NCI-H345 treated with DMSO at 0.1 percent for 48 hours (cell line): Measurements from ENCODE around the gene KCNMB3.

Experiments used
- DNase-seq: peaks from one replicate; lab custom pipeline; 2025; ENCODE audit not compliant: unreplicated experiment; lab: John Stamatoyannopoulos, UW

KCNMB3 gene

DNA sequence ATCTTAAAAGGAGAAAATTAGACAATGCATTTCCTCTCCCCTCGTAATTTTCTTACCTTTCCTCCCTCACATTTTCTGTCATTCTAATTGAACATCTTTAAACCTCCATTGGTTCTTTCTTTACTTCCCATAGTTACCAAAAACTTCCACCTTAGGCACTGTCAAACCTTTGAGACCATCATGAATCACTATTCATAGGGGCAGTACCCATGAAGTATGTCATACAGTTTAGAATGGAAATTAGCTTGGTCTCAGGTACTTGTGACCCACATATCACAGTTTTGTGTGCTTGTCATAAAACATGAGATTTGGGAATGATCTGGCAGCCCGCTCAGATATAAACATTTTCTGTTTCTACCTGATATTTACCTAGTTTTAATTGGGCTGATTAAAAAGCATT, 50.1 kb downstream of the KCNMB3 start:
- no peak for DNase-seq

GRCh38 chr3:179196700-179197099, 54.2 kb downstream of the KCNMB3 start:
- no peak for DNase-seq

GRCh38 chr3:179196098-179196497, 54.8 kb downstream of the KCNMB3 start:
- no peak for DNase-seq

DNA sequence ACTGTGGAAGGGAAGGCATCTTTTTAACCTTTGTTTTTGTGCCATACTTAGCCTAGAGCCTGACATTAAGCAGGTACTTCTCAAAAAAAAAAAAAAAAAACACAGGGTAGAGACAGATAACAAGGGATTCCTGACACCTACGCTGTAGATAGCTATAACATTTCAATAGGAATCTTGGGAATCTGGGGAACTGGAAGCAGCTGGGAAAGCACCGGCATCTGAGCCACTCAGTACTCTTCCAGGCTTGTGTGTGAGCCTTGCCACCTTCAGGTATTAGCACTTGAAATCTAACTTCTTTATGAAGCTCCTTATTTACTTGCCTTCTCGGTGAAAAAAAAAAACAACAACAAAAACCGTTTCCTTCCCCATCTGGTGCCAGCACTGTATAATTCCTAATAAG, 56.0 kb downstream of the KCNMB3 start:
- DNase-seq = no peak
